GM21447 (cell line): Measurements from ENCODE around the gene NDFIP2.

Experiments
- ATAC-seq: cut with Tn5 transposase; IDR thresholded peaks from one replicate; pipeline ENCODE4 v1.9.1; 2021; ENCODE audit not compliant: unreplicated experiment

NDFIP2 gene, protein sequence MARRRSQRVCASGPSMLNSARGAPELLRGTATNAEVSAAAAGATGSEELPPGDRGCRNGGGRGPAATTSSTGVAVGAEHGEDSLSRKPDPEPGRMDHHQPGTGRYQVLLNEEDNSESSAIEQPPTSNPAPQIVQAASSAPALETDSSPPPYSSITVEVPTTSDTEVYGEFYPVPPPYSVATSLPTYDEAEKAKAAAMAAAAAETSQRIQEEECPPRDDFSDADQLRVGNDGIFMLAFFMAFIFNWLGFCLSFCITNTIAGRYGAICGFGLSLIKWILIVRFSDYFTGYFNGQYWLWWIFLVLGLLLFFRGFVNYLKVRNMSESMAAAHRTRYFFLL

DNA sequence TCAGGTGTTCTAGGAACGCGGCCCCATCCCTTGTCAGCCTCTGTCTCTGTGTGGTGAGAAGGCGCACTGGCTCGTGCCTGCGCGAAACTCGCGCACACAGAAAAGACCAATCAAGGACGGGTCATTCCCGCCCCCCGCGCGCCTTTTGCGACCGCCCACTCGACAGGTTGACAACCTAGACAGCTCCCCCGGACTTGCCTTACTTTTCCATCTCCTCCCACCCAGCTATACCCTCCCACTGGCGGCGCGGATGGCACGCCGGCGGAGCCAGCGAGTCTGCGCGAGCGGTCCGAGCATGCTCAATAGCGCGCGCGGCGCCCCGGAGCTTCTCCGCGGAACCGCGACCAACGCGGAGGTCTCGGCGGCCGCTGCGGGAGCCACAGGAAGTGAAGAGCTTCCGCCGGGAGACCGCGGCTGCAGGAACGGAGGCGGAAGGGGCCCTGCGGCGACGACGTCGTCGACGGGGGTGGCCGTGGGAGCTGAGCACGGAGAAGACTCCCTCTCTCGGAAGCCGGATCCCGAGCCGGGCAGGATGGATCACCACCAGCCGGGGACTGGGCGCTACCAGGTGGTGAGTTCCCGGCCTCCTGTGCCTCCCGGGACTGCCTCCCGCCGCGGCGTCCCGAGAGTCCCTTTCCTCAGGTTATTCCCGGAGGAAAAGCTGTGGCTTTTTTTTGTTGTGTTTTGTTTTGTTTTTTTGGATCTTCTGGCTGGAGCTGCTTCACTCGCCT is at the start of gene NDFIP2:
Gene NDFIP2, plus strand, starts transcription at position 202 of the 731 bp plus-strand sequence. Its CDS starts 49 bp downstream, at position 251.
- peak; percentile 85 for ATAC-seq

DNA sequence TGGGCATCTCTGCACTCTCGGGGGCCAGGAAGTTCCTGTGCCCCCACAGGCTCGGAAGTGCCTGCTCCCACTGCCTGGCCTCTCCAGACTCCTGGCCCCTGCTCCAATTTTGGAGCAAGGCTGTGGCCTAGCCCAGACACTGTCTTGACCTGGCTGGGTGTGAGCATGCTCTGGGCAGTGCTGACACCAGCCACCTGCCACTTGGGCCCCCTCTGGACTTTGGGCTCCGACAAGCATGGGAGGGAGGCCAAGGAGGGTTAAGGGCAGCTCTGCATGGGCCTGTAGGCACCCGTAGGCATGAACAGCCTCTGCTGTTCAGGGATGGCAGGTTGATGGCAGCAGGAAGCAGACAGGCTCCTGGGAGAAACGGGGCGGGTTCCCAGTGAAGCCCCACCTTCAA is 48.9 kb upstream of the NDFIP2 start:
- ATAC-seq: no peak

DNA sequence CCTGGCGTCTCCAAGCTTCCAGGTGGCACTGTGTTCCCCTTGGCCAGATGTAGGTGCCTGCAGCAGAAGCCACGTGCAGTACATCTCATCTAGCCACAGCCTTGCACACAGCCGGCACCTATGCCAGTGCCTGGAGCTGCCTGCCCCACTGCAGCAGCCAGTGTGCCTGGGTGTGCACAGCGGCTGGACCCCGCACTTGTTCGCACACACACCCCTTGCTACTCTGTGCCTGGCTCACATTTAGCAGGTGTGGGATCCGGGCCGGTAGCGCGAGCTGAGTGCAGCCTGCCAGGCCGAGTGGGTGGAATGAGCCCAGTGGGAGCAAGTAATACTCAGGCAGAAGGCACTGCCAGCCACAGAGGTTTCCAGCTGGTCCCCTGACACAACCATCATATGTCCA is 48.0 kb upstream of the NDFIP2 start:
- no peak for ATAC-seq

DNA sequence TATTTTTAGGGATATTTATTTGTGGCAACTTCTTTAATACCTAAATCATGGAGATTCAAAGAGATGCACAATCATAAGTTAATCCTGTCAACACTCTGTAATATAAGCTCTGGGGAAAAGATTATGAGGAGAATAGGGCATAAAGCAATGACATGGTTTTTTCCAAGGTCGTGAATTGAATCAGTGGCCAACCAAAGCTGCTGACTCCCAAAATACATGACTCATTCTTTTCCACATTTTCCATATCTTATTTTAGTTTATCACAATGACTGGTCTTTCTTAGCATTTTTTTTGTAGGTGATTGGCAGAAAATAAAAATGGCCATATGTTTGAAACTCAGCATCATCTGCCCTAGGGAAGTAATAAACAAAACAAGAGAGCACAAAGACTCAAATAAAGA is 46.4 kb upstream of the NDFIP2 start:
- no peak for ATAC-seq

DNA sequence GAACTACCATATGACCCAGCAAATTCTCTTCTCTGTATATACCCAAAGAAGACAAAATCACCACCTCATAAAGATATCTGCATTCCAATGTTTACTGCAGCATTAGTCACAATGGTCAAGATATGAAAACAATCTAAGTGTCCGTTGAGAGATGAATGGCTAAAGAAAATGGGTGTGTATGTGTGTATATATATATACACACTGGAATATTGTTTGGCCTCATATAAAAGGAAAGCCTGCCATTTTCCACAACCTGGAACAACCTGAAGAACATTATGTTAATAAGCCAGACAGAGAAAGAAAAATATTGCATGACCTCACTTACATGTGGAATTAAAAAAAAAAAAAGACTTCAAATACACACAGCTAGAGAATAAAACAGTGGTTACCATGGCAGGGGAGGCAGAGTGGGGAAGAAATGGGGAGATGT is 45.4 kb upstream of the NDFIP2 start:
- ATAC-seq: no peak

DNA sequence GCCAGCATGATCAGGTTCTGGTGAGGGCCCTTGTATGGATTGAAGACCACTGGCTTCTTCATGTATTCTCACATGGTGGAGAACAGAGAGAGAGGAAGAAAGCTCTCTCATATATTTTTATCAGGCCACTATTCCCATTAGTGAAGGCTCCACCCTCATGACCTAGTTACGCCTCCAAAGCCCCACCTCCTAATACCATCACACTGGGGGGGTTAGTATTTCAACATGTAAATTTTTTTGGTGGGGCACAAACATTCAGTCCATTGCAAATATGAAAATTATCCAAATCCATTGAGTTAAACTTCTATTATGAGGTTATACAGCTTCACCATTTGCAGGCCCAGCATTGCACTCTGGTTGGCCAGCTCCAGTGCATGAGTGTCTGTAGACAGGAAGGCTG is 41.7 kb upstream of the NDFIP2 start:
- no peak for ATAC-seq

DNA sequence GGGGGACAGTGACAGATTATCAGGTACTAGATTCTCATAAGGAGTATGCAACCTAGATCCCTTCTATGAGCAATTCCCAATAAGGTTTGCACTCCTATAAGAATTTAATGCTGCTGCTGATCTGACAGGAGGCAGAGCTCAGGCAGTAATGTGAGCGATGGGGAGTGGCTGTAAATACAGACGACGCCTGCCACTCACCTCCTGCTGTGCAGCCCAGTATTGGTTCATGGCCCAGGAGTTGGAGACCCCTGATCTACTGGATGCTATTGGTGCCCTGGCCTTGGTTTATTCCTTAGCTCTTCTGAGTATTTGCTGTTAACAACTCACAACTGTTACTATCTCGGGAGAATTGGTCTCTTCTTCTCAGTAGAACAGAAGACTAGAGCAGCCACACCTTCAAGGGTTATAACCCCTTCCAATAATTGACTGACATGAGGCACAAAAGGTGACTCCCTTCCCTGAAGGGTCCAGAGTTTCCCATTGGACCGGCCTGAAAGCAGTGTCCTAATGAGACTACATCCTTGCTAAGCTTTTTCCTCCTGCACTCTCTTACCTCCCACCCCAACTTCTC is 39.9 kb upstream of the NDFIP2 start:
- ATAC-seq: no peak

DNA sequence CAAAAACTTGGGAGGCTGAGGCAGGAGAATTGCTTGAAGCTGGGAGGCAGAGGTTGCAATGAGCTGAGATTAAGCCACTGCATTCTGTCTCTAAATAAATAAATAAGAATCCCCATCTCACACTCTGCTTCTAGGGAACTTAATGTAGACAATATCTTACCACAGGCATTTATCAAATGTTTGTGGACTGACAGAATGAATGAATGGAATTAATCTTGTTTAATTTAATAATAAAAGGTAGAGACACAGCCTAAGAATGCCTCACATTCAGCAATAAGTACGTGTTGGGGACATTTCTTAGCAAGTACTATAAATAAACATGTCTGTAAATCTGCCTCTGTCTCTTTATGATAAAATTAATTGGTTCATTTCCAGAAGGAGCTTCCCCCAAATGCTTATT is 38.7 kb upstream of the NDFIP2 start:
- ATAC-seq: no peak

DNA sequence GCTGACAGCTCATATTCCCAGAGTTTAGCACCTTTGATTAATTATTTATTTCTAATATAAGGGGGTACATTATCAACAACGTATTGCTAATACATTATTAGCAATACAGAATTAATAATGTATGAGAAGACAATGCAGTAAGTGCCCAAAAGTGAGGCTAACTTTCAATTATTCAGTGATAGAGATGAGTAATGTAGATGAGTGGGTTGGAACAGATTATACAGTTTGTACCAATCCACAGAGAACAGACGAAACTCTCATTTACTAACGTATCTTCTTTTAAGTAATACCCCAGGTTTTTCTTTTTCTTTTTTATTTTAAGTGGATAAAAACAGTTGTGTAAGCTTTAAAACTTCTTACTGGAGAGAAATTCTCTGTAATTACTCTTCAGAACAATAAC is 38.2 kb upstream of the NDFIP2 start:
- no peak for ATAC-seq

DNA sequence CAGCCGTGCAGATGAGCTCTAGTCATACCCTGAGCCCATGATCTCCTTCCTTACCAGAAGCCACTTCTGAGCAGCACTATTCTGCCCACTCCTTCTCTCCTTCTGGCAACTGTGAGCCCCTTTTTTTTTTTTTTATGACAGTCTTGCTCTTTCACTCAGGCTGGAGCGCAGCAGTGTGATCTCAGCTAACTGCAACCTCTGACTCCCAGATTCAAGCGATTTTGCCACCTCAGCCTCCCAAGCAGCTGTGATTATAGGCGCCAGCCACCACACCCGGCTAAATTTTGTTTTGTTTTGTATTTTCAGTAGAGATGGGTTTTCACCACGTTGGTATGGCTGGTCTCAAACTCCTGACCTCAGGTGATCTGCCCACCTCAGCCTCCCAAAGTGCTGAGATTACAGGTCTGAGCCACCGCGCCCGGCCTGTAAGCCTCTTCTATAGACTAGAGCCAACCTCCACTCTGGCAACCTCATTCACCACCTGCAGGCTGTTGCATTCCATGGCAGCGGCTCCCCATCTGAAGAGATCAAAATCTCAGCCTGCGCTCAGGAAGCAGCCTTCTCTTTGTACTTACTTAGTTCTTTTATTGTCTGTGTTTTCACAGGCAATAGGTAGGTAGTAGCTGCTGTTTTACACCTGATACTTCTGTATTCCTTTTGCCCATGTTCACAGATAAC is 34.8 kb upstream of the NDFIP2 start:
- ATAC-seq: no peak

DNA sequence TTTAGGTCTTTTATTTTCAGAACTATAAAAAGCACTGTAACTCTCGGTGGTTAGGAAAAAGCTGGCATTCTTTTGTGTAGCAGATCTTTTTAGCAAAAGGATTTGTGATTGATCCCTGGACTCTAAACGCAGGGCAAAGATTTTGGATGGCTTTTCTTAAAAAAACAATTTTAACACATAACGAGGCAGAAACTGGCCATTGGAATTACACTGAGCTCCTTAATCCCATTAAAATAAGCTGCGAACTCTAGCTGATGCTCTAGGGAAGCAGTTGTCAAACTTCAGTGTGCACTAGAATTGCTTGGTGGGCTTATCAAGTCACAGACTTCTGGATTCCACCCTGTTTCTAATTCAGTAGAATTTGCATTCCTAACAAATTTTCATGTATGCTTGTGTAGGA is 33.8 kb upstream of the NDFIP2 start:
- no peak for ATAC-seq

DNA sequence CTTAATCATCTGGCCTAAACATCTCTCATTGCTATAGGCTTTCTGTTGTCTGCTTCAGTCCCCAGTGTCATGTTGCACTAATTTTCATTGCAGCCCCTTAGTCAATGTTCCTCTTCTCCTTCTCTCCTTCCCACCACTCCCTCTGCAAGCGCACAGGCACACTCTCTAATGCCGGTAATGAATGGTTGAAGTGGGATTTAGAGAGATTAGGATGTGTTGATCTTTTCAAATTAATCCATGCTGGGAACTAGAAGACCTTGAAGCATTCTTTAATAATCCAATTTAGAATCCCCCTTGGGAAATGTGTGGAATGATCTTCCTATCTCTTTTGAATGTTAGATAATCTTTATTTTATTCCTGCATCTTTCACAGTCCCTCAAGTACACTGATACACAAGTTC is 33.2 kb upstream of the NDFIP2 start:
- ATAC-seq: no peak

DNA sequence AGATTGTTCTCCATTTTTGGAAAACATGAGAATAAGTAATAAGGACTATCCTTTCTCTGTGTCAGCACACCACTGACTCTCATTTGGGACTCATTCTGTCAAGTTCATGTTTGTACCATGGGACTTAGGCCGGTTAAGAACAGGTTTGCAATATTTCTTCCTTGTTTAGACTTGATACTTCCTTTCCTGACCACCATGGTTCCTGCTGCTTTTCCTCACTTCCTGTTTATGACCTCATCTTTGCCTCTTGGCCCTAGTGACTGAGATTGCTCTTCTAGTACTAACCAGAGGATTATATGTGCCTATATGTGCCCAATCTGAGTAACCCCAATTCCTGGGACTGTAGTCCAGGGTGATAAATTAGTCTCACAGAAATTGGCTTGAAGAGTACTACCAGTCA is 32.5 kb upstream of the NDFIP2 start:
- ATAC-seq: peak; percentile 34

DNA sequence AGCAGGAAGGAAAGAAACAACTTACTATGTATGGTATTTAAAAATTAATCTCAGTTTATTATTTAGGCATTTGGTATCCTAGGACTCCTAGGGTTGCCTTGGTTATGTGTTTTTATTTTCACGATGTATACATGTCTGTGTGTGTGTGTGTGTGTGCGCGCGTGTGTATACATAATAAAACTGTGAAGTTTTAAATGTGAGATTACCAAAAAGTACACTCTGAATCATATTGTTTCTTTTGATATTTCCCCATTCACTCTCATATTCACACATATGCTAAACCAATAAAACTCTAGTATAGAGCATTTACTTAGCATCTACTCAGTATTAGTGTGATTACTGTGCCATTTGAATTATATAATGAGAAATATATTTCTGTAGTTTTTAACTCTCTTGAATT is 30.8 kb upstream of the NDFIP2 start:
- ATAC-seq: no peak

DNA sequence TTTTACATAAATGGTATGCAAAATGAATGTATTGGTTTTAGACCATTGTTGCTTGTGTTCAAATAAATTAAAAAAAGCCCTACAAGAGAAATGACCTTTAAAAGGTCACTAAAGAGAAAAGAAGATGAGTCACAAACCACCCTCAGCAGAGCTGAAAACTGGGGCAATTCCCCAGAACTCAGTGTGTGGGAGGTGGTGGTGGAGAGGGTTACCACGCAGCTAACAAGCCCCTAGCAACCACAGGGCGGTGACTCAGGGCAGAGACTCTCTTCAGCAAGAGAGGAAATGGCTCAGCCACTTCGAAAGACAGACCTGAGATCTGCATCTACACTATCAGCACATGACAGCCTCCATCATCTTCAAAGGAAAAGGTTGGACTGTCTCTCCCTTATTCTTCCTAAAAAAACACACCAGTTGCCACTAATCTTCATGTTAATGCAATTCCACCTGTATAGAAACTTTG is 29.4 kb upstream of the NDFIP2 start:
- peak; percentile 99 for ATAC-seq

DNA sequence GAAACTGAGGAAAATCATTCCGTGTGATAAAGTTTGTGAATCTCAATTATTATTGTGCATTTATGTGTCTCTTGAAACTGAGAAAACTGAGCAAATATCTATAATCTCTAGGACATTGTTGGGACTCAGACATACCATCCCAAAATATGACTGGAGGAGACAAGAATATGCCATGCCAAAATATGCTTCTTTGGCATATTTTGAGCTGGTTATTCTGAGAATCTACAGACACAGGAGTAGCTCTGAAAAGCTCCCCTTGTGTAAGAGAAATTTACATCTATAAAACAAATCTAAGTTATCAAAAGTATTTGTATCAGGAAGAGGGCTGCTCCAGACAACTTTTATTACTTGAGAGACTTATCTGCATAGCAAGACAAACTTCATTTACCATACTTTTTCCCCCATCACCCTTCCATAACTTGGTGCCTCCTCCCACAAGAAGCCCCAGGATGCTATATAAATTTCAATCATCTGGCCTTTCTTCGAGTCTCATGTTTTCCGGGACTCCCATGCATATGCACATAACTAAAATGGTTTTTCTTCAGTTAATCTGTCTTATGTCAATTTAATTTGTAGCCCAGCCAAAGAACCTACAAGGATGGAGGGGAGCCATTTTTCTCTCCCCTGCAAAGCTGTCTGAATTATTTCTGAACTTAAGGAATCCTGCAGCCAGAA is 28.6 kb upstream of the NDFIP2 start:
- ATAC-seq: no peak

DNA sequence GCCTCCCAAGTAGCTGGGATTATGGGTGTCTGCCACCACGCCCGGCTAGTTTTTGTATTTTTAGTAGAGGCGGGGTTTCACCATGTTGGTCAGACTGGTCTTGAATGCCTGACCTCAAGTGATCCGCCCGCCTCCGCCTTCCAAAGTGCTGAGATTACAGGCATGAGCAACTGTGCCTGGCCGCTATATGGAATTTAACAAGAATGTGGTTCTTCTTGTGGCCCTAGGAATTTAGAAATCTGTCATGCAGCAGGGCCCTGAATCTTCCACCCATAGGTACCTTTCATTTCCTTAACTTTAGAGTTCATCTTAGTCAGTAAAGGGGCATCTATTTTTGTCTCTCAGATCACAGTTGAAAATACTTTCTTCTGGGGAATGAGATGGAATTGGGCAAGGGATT is 25.6 kb upstream of the NDFIP2 start:
- ATAC-seq: no peak

DNA sequence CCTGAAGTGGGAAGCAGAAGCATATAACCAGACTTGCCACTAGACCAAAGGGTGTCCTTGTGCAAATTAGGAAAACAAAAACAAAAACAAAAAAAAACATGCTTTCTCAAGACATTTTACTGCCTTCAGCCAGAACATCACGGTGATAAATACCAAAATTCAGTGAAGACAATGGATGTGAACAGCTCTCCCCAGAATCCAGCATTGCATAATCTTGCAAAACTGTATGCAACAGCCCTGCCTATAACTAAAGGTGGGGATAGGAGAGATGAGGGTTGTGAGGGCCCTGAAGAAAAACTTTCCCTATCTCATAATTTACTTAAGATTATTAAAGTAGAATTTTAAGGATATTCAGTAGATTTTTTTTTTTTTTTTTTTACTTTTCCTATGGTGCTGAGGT is 24.9 kb upstream of the NDFIP2 start:
- ATAC-seq: no peak

DNA sequence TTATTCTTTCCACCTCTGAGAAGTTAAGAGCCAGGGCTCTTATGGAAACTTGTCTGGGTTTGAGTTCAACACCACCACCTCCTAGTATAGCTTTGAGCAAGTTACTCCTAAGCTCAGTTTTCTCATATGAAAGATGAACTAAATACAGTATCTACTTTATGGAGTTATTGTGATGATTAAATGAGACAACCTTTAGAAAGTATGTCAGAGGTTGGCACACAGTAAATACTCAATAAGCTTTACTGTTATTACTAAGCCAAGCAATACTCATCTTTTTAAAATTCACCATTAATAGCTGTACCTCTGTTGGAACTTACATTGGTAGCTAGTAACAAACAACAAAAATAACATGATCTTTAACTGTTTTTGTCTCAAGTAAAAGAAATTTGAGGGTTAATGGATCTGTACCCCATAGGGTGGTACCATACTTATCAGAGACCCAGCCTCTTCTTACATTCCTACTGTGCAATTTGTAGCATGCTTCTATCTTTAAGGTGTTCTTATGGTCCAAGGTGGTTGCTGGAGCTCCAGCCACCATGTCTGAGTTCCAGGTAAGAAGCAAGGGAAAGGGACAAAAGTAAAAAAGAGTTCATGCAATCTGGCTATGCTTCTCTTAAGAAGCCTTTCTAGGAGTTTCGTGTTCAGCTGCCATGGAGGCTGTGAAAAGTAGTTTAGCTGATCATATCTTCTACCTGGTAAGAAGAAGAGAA is 24.1 kb upstream of the NDFIP2 start:
- ATAC-seq: no peak

DNA sequence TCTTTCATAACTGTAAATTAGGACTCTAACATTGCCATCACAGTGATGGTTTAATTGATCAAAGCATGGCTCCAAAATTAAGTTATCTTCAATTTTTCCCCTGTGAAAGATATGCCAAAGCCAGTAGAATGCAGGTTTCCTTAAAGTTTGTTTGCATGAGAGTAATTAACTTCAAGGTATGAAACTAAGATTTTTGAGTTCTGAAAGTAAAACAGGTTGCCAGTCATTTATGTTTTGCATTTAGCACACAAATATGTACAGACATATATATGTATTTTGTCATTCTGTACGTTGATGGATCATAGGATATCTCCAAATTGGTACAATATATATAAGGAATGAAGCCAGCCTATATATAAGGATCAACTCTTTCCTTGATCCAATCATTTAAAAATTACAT is 23.6 kb upstream of the NDFIP2 start:
- peak; percentile 65 for ATAC-seq
